Iris pigment epithelial cell (primary cell): Measurements from ENCODE around the gene MALL.
"Not testable (repeated sequence)": the region's sequence is repeated elsewhere in the genome, so short reads cannot be mapped to it uniquely, and the experiment has no call there.

Source experiments
- DNase-seq: peaks from one replicate; pipeline ENCODE4 v3.0.0-alpha.2; 2011; ENCODE audit warnings: low read depth

MALL gene

GRCh38 chr2:110120171-110121051 is 4.8 kb upstream of the MALL start:
- no peak for DNase-seq

GRCh38 chr2:110116033-110116710 is 550 bp upstream of the MALL start:
- peak; percentile 64 for DNase-seq

DNA sequence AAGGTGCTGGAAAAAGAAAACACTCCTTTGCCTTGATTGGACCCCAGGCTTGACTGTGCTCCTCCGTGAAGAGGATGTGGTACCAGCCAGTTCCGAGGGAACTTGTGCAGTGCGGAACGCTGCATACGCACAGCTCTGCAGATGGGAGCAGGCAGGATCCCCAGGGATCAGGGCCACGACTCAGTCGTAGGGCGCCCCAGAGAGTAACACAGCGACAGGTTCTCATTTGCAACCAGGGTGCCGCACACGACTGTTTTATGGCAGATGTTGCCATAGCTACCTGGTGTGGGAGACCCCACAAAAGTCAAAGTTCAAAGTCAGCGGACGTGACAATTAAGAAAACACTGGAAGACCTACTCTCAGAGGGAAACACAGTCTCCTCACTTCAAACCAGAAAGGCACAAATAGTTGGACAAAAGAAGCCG is 779 bp downstream of the MALL start:
- no peak for DNase-seq

DNA sequence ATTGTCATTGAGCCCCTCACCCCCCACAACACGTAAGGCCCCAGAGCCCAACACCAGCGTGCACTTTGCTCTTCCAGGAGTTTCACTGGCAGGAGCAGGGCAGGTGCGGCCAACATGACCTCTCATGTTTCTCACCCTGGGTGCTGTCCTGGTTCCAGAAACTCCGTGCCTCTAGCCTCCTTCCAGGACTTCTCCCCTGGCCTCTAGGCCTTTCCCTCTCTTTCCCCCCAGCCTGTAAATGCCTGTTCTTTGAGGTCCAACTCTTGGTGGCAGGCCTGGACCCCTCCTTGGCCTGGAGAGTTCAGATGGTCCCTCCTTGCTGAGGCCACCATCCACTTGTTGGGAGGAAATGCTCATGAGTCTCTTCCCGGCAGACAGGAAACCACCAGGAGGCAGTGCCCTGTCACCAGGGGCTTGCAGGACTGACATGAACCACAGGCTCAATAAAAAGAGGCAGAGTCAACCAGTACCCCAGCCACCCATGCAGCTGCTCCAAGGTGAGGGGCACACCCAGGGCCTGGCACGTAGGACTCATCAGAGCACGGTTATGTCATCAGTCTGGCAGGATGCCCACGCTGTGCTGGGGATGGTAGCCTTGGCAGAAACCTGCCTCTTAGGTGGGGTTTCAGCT is 1.5 kb downstream of the MALL start:
- no peak for DNase-seq

DNA sequence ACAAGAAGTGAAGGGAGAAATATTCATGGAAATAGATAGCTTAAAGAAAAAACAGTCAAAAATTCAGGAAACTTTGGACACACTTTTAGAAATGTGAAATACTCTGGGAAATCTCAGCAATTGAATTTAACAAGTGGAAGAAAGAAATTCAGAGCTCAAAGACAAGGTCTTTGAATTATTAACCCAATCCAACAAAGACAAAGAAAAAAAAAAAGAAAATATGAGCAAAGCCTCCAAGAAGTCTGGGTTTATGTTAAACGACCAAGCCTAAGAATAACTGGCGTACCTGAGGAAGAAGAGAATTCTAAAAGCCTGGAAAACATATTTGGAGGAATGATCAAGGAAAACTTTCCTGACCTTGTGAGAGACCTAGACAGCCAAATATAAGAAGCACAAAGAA is 7.3 kb downstream of the MALL start:
- DNase-seq: not testable (repeated sequence)

GRCh38 chr2:110107092-110108079 is 8.2 kb downstream of the MALL start:
- DNase-seq: no peak

DNA sequence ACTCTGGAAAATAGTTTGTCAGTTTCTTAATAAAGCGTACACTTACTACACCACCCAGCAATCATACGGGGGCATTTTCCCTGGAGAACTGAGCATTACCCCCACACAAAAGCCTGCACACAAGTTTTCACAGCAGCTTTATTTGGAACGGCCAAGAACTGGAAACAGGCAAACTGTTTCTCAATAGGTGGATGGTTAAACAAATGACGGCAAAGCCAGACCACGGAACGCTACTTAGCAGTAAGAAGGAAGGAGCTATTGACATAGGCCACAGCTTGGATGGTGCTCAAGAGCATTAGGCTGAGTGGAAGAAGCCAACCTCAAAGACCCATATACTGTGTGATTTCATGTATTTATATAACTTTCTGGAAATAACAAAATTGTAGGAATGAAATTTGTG is 9.0 kb downstream of the MALL start:
- DNase-seq: peak; percentile 87

DNA sequence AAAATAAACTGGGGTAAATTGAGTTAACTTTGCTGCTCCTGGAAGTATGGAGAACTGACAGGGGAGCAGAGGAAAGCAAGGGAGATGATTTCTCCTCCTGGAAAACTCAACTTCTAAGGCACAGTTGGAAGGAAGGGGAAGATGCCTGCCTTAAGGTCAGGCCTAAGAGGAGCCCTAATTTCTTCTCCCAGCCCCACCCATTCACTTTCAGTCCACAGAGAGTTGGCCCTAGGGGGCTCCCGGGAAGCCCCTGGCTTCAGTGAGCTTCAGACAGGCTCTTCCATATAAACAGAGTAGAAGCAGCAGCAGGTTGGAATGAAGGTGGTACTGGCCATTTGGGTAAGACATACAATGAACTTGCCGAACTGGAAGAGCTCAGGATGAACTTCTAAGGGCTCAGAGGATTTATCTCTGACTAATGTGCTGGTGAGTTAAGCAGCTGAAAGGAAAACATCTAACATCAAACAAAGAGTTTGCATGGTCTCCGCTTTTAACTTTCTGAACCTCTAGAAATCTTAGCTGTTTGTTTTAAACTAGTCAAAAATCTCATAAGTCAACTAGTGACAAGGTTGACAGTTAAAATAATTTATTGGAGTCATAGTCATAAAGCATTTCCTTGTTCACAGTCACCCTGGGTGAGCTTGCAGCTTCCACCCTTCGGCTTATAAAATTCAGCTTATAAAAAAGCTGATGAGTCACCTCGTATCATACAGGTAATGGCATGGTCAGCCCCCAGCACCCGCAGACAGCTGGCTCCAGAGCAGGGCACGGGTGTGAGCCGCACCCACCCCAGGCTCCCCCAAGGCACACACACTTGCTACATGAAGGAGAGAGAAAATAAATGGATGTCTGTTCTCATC is 9.8 kb downstream of the MALL start:
- peak; percentile 67 for DNase-seq

DNA sequence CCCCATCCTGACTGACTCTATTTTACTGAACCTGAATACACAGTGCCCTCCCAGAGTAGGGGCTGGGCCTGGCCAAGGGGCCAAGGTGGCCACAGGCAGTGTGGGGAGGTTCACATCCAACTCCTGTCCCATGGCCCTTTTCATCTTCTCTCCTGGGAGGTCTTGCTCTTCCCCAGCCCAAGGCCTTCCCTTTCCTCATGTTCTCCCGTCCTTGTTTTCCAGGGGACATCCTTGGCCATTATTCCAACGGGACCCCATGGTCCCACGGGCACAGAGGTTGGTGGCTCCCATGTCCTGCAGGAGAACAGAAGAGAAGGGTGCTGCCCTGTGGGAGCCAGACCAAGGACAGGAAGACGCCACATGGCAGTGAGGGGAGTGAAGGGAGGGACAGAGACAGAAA is 10.4 kb downstream of the MALL start:
- no peak for DNase-seq

DNA sequence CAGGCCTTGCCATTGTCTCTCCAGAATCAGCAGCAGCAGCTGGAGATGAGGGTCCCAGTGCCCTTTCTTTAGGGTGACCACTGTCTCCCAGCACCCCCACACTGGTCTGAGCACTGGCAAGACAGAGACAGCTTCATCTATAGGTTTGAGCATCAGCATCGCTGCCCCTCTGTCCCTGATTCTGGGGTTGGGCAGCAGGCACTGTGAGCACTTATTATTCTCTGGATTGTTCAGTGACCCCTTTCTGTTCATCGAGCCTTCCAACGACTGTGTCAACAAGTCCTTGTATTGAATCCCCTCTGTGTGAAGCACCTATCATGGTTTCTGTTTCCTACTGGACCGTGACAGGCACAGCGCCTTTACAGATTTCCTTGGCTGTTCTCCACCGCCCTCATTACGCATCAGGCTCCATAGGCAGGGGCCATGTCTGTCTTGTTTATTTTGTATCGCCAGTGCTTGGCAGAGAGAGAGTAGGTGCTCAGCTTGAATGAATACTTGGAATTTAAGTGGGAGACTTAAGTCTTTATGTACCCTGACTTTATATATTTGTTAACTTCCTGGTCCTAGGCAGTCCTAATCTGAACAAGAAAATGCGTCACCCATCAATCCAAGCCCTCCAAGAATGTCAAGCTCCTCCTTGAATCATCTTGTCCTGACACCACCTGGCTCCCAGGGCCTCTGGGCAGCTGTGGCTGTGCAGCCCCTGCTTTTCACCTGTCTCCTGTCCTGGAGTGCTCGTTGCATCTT is 11.4 kb downstream of the MALL start:
- DNase-seq: peak; percentile 32

GRCh38 chr2:110103061-110103961 is 12.3 kb downstream of the MALL start:
- no peak for DNase-seq

GRCh38 chr2:110101901-110102803 is 13.5 kb downstream of the MALL start:
- DNase-seq: peak; percentile 38

GRCh38 chr2:110101280-110101844 is 14.3 kb downstream of the MALL start:
- DNase-seq: peak; percentile 99

DNA sequence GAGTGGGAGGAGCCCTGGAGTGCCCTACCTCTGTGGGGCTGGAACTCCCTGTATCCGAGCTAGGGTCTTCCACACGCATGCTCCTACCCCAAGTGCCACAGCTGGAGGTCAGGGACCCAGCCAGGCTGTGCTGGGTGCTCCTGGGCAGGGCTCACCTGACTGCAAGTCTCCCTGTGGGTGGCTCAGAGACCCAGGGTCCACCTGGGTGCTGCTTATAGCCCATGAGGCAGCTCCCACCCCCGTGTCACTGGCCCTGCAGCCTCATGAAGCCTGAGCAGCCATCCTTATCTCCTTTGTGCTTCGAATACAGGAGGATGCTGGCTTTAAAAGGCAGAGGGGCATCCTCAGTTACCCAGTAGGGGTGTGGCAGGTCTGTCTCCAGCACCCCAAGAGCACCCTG is 14.7 kb downstream of the MALL start:
- DNase-seq: not testable (repeated sequence)

DNA sequence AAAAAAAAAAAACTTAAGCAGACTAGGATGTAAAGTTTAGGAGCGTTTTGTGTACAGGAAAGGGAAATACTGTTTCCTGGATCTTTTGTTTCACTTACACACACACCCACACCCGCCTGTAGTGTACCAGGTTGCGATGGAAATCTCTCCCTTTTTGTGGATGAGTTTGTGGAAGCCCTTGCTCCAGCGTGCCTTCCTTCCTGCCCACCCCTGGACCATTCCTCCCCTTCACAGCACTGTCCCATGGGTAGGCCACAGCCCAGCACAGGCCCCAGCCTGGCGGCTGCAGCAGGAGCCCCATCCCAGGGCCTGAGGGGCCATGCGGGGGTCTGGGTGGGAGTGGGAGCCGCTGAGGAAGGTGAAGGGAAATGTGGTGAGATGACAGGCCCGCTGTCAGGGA is 15.1 kb downstream of the MALL start:
- DNase-seq: no peak

DNA sequence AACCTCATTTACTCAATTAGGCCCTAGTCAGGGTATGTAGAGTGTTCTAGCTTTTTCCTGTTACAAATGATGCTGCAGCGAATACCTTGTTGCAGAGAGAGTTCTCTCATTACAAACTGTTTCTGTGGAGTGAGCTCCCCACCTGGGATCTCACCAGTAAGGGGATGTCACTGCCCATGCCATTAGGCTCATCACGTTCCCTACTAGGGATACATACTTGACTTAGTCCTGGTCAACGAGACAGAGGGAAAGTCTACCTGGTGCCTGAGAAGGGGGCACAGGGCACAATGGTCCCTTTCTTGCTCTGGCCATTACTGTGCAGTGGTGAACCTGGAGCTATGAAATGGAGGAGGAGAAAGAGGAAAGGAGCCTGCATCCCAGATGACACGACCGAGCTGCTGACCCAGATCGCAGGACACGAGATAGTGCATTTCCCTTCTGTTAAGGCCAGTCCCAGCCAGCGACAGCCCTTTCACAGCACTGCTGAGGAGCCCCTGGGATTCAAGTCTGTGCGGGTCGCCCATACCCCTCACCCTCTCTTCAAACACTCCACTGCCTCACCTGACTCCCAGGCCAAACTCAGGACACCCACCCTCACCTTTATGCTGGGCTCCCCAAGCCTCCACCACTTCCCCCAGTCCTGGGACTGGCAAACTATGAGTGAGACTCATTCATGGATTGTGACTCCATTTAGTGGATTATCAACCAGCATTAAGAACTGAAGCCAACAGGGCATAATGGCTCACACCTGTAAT is 16.0 kb downstream of the MALL start:
- DNase-seq: no peak

DNA sequence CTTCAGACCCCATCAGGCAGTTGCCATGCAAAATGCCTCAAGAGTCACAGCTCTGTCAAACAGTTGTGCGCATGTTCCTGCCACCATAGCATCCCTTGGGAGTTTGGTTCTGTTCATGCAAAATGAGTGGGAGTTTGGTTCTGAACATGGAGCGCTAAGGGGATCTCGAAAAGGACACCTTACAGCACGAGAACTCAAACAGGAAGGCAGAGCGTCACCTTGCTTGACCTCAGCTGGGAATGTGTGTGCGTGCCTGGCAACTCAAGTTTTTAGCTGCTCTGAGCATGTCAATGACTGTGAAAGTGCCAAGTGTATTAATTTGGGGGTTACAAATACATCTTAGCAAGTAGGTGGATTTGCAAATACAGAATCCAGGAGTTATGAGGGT is 16.6 kb downstream of the MALL start:
- no peak for DNase-seq
